HG03196 (cell line): ENCODE data around the gene PRPS1.
A peak's percentile ranks its signal among the peaks of the same experiment; 100 is the strongest.
"Not testable (repeated sequence)": the region's sequence is repeated elsewhere in the genome, so short reads cannot be mapped to it uniquely, and the experiment has no call there.

Source experiments
- ATAC-seq: cut with Tn5 transposase; IDR thresholded peaks from one replicate; pipeline ENCODE4 v1.9.1; 2021; ENCODE audit not compliant: unreplicated experiment

The PRPS1 gene

GRCh38 chrX:107674480-107675364, 46.4 kb downstream of the PRPS1 start:
- no peak for ATAC-seq

GRCh38 chrX:107675365-107675654, 47.0 kb downstream of the PRPS1 start:
- no peak for ATAC-seq

GRCh38 chrX:107675823-107676555, 47.7 kb downstream of the PRPS1 start:
- ATAC-seq, result no peak

GRCh38 chrX:107676559-107677378, 48.5 kb downstream of the PRPS1 start:
- no peak for ATAC-seq

GRCh38 chrX:107677501-107677901, 49.2 kb downstream of the PRPS1 start:
- no peak for ATAC-seq

GRCh38 chrX:107677909-107678308, 49.6 kb downstream of the PRPS1 start:
- no peak for ATAC-seq

- peak; percentile 31 for ATAC-seq
Measured at GRCh38 chrX:107678957-107679740, 50.8 kb downstream of the PRPS1 start.

GRCh38 chrX:107682256-107682655, 53.9 kb downstream of the PRPS1 start:
- ATAC-seq, result no peak

GRCh38 chrX:107683124-107683895, 55.0 kb downstream of the PRPS1 start:
- ATAC-seq, result no peak

GRCh38 chrX:107683931-107684330, 55.6 kb downstream of the PRPS1 start:
- ATAC-seq, result no peak

GRCh38 chrX:107684956-107685385, 56.7 kb downstream of the PRPS1 start:
- ATAC-seq, result peak; percentile 87

- not testable (repeated sequence) for ATAC-seq
Measured at GRCh38 chrX:107685586-107685985, 57.3 kb downstream of the PRPS1 start.

- no peak for ATAC-seq
Measured at GRCh38 chrX:107686026-107686425, 57.7 kb downstream of the PRPS1 start.

- no peak for ATAC-seq
Measured at GRCh38 chrX:107686792-107687191, 58.5 kb downstream of the PRPS1 start.

GRCh38 chrX:107687445-107687844, 59.1 kb downstream of the PRPS1 start:
- ATAC-seq, result no peak

GRCh38 chrX:107691024-107691448, 62.7 kb downstream of the PRPS1 start:
- no peak for ATAC-seq

- ATAC-seq, result no peak
Measured at GRCh38 chrX:107699616-107700015, 71.3 kb downstream of the PRPS1 start.

GRCh38 chrX:107700317-107700774, 72.0 kb downstream of the PRPS1 start:
- ATAC-seq, result no peak
